ENCODE results near the gene NKIRAS1. TPM values are rescaled to one million over a fixed set of nuclear protein-coding genes. Genes with fewer than 3 reads are reported as not detected.

The NKIRAS1 gene
- total RNA-seq, 4 donors from 2014 or later, result 25.1 to 42.1 (median 34.7) TPM

DNA sequence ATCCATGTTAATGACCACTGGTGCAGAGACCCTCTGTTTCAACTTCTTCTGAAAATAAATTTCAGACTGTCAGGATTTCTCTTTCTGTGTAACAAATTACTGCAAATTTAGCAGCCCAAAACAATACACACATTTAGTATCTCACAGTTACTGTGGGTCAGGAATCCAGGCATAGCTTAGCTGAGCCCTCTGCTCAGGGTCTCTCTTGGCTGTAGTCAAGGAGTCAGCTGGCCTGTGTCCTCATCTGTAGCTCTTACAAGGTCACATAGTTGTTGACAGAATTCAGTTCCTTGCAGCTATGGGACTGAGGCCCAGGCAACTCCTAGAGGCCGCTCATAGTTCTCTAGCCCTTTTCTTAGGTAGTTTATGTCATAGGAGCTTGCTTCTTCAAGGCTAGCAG is 51.9 kb downstream of the NKIRAS1 start:
- Histone ChIP-seq H3K27ac (peak overlapping the region; percentile 58 to 78 (median 66)), H3K4me1 (peaks cover 68 to 71% of the 10 kb centered on the region in 2 donors), H3K27me3 (no peaks in the 10 kb centered on the region), H3K9me3 (no peaks in the 10 kb centered on the region), H3K4me3 (no peak overlapping the region), H3K36me3 (no peaks in the 10 kb centered on the region)
- no peak for TF ChIP-seq POLR2A (IDR thresholded peaks at IDR 0.05)
- TF ChIP-seq, protein P1, sequence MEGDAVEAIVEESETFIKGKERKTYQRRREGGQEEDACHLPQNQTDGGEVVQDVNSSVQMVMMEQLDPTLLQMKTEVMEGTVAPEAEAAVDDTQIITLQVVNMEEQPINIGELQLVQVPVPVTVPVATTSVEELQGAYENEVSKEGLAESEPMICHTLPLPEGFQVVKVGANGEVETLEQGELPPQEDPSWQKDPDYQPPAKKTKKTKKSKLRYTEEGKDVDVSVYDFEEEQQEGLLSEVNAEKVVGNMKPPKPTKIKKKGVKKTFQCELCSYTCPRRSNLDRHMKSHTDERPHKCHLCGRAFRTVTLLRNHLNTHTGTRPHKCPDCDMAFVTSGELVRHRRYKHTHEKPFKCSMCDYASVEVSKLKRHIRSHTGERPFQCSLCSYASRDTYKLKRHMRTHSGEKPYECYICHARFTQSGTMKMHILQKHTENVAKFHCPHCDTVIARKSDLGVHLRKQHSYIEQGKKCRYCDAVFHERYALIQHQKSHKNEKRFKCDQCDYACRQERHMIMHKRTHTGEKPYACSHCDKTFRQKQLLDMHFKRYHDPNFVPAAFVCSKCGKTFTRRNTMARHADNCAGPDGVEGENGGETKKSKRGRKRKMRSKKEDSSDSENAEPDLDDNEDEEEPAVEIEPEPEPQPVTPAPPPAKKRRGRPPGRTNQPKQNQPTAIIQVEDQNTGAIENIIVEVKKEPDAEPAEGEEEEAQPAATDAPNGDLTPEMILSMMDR (IDR thresholded peaks at IDR 0.05 in 4 of 5, conservative IDR thresholded peaks at IDR 0.05 in 1 of 5), result no peak
- in situ Hi-C loops (cut with MboI; ENCODE audit: low sequenced_read_pairs in 4 of 4), result no loop called here
- ATAC-seq (peak in 1 of 2 donors; percentile 59), DNase-seq (no peak)
- intact Hi-C loops (cut with DNase I; ENCODE audit: low total_unique reads), result no loop called here

DNA sequence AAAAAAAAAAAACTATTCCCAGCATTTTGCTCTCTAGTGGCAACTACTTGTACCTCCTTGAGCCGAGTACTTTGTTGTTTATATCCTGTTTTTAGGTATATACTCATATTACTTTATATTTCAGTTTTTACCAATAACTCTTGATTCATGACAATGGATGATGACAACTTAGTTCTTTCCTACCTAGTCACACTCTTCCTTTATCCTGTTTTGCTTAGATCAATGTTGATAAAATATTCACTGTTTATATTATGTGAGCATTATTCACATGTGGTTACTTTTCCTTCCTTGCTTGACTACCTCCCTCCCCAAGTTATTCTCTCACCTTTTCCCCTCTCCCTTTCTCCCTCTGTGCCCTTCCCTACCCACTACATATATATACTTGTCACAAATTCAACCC is 53.7 kb downstream of the NKIRAS1 start:
- H3K4me1 ChIP-seq, result peaks cover 69 to 78% of the 10 kb centered on the region in 2 donors

DNA sequence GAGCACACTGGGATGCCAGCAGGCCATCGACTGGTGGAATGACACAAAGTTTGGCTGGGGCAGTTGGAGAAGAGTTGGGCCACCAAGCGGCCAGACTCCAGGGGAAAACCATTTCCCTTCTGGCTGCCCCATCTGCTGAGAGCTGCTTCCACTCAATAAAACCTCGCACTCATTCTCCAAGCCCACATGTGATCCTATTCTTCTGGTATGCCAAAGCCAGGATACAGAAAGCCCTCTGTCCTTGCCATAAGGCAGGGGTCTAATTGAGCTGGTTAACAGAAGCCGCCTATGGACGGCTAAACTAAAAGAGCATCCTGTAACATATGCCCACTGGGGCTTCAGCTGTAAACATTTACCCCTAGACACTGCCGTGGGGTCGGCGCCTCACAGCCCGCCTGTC is 55.1 kb downstream of the NKIRAS1 start:
- no peak overlapping the region for H3K4me3 ChIP-seq
- peaks cover 70 to 78% of the 10 kb centered on the region in 2 donors for H3K4me1 ChIP-seq
- in situ Hi-C loops (cut with MboI; ENCODE audit: low sequenced_read_pairs in 4 of 4), result no loop called here
- no peaks in the 10 kb centered on the region for H3K9me3 ChIP-seq
- H3K27ac ChIP-seq, result peak overlapping the region in 3 of 4 donors; percentile 5 to 80 (median 75)
- H3K27me3 ChIP-seq, result no peaks in the 10 kb centered on the region
- no peak for TF ChIP-seq POLR2A (IDR thresholded peaks at IDR 0.05)
- TF ChIP-seq, protein P1 (IDR thresholded peaks at IDR 0.05 in 4 of 5, conservative IDR thresholded peaks at IDR 0.05 in 1 of 5), result no peak
- intact Hi-C loops (cut with DNase I; ENCODE audit: low total_unique reads), result no loop called here
- no peaks in the 10 kb centered on the region for H3K36me3 ChIP-seq
- no peak for ATAC-seq
- DNase-seq, result no peak

More for the DNA sequence above, 53.7 kb downstream of the NKIRAS1 start:
- DNase-seq (no peak), ATAC-seq (no peak)
- no peak for TF ChIP-seq POLR2A (IDR thresholded peaks at IDR 0.05)
- TF ChIP-seq, protein P1 (IDR thresholded peaks at IDR 0.05 in 4 of 5, conservative IDR thresholded peaks at IDR 0.05 in 1 of 5), result no peak
- intact Hi-C loops (cut with DNase I; ENCODE audit: low total_unique reads) (no loop called here), in situ Hi-C loops (cut with MboI; ENCODE audit: low sequenced_read_pairs in 4 of 4) (no loop called here)
- no peak overlapping the region for H3K4me3 ChIP-seq
- H3K9me3 ChIP-seq, result no peaks in the 10 kb centered on the region
- H3K36me3 ChIP-seq, result no peaks in the 10 kb centered on the region
- no peak overlapping the region for H3K27ac ChIP-seq
- H3K27me3 ChIP-seq, result no peaks in the 10 kb centered on the region

DNA sequence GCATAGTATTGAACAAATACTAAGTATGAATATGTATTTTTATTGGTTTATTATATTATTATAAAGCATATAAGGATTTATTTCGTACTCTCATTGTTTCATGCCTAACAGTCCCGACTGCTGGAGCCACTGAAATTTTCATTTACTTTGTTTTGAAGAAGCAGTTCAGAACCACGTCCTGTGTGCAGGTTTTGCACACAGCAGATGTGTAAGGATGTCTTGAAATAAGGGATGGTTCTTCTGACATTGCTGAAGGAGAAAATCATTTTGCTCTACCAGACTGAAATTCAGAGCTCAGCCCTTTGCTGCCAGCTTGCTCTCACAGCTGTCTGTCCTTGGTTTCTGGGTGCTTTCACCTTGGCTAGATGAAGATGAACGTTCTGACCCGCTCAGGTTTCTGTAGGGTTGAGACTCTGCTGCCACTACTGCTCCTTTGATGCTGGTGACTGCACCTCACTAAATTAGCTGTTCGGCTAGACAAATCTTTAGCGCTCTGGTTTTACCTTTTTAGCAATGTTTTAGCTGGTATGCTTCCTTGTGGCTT is 56.9 kb downstream of the NKIRAS1 start:
- peaks cover 58 to 69% of the 10 kb centered on the region in 2 donors for H3K4me1 ChIP-seq
- no peaks in the 10 kb centered on the region for H3K9me3 ChIP-seq
- TF ChIP-seq POLR2A (IDR thresholded peaks at IDR 0.05), result no peak
- TF ChIP-seq, protein P1 (IDR thresholded peaks at IDR 0.05 in 4 of 5, conservative IDR thresholded peaks at IDR 0.05 in 1 of 5), result no peak
- in situ Hi-C loops (cut with MboI; ENCODE audit: low sequenced_read_pairs in 4 of 4) (no loop called here), intact Hi-C loops (cut with DNase I; ENCODE audit: low total_unique reads) (loop anchor here (2.0 kb wide), 1 partner anchor 55 kb away; the partner anchor contains the start of gene UBE2E1)
- ATAC-seq (peak; percentile 18 to 62), DNase-seq (no peak)
- no peaks in the 10 kb centered on the region for H3K36me3 ChIP-seq
- no peaks in the 10 kb centered on the region for H3K27me3 ChIP-seq
- H3K27ac ChIP-seq, result peak overlapping the region; percentile 70 to 80 (median 76)
- no peak overlapping the region for H3K4me3 ChIP-seq
